Measurements from ENCODE around the gene ZNF281. TPM values are rescaled to one million over a fixed set of nuclear protein-coding genes. Genes with fewer than 3 reads are reported as not detected.
A peak's percentile ranks its signal among the peaks of the same experiment; 100 is the strongest.

Gene ZNF281
- total RNA-seq, 1 experiment from 2014 or later = 23.3 TPM

- intact Hi-C loops (cut with micrococcal nuclease) = no loop called here
- no peak for ATAC-seq
These were observed 4.8 kb upstream of the ZNF281 start for GRCh38 chr1:200414657-200415056.

More at GRCh38 chr1:200414657-200415056, 4.8 kb upstream of the ZNF281 start:
- Histone ChIP-seq H3K4me3 (replicated peaks in 1 of 2; ENCODE audit: low read depth in 1 of 2, low read length in 2 of 2) (no peak overlapping the region), H4K20me1 (ENCODE audit: insufficient read depth) (no peaks in the 10 kb centered on the region), H2AFZ (ENCODE audit: low read depth, low read length, poor library complexity, severe bottlenecking) (peak overlapping the region; percentile 96), H3K79me2 (ENCODE audit: insufficient read depth, low read length) (peaks cover 2% of the 10 kb centered on the region; the same call in 1 of the 2 replicates), H3K9ac (ENCODE audit: low read length) (no peak overlapping the region), H3K9me2 (ENCODE audit: insufficient read depth) (no peaks in the 10 kb centered on the region), H3K36me3 (ENCODE audit: control insufficient read depth in 1 of 2, insufficient read depth in 2 of 2, low read length in 2 of 2) (no peaks in the 10 kb centered on the region), H3K9me3 (ENCODE audit: control insufficient read depth in 1 of 2, insufficient read depth in 1 of 2, low read depth in 1 of 2, low read length in 2 of 2) (no peaks in the 10 kb centered on the region), H3K27ac (ENCODE audit: low read depth, low read length) (peak overlapping the region; percentile 69; the same call in 1 of the 2 replicates), H3K27me3 (ENCODE audit: insufficient read depth, low read length) (no peaks in the 10 kb centered on the region), H3K4me2 (ENCODE audit: low read length) (peak overlapping the region; percentile 60; the same call in 1 of the 2 replicates), H3K4me1 (ENCODE audit: control insufficient read depth in 1 of 2, insufficient read depth in 2 of 2, low read length in 2 of 2) (peaks cover 39 to 76% of the 10 kb centered on the region in 2 experiments)
- ChIA-PET RAD21 (ENCODE audit: low non-redundant PET in 1 of 2, low total read pairs in 2 of 2, uncharacterized antibody in 2 of 2, unreplicated experiment in 2 of 2) (no interaction called here), POLR2A (no interaction called here), CTCF (no interaction called here)
- no TSS peak for BruUV-seq (replicated peaks)
- no peak for DNase-seq (ENCODE audit: low read depth, low spot score)
- TF ChIP-seq MAX (IDR thresholded peaks at IDR 0.05) = no peak
- TF ChIP-seq FOSL1 (IDR thresholded peaks at IDR 0.05; ENCODE audit: low read depth) = no peak
- TF ChIP-seq EZH2 (IDR thresholded peaks at IDR 0.05) = no peak
- no peak for TF ChIP-seq REST (IDR thresholded peaks at IDR 0.05; ENCODE audit: low read depth)
- no peak for TF ChIP-seq EZH2phosphoT487 (IDR thresholded peaks at IDR 0.05; ENCODE audit: borderline replicate concordance)
- TF ChIP-seq TCF7L2 (IDR thresholded peaks at IDR 0.05; ENCODE audit: borderline replicate concordance, extremely low read depth, insufficient read depth, insufficient read length) = no peak
- TF ChIP-seq CTCF (IDR thresholded peaks at IDR 0.05 in 2 of 3, conservative IDR thresholded peaks at IDR 0.05 in 1 of 3; ENCODE audit: borderline replicate concordance in 1 of 3, insufficient read depth in 1 of 3, low read depth in 2 of 3, low read length in 2 of 3) = no peak
- no peak for TF ChIP-seq ATF3 (IDR thresholded peaks at IDR 0.05)

Measured in HCT116 (cell line).